H1 (cell line): Measurements from ENCODE around the gene RFT1. TPM values are rescaled to one million over a fixed set of nuclear protein-coding genes. Genes with fewer than 3 reads are reported as not detected.

Source experiments
- GABPA ChIP-seq: IDR thresholded peaks from 2 replicates; pipeline ENCODE4 v1.6.1; 2011; ENCODE audit warnings: mild to moderate bottlenecking, low read length, moderate library complexity, borderline replicate concordance; ENCODE audit not compliant: insufficient read depth
- HDAC2 ChIP-seq, 2 experiments: fragments of 300-600 bp in 1 of 2; sonication (generic) in 1 of 2; IDR thresholded peaks; 2 replicates each; pipeline ENCODE4 v1.6.1; 2011 to 2012; ENCODE audit warnings: low read depth in 2 of 2, low read length in 2 of 2, mild to moderate bottlenecking in 2 of 2, moderate library complexity in 2 of 2, borderline replicate concordance in 1 of 2, inconsistent platforms in 1 of 2
- POU5F1 ChIP-seq: IDR thresholded peaks from 2 replicates; pipeline ENCODE4 v1.6.1; 2011; ENCODE audit warnings: low read depth, mild to moderate bottlenecking, low read length, moderate library complexity
- TAF7 ChIP-seq: optimal IDR thresholded peaks from 2 replicates; pipeline ENCODE3; 2011; ENCODE audit warnings: low read depth, mild to moderate bottlenecking, inconsistent platforms, low read length, moderate library complexity, borderline replicate concordance
- polyA plus RNA-seq, 7 experiments: library from polyadenylated mRNA; depleted of rRNA in 3 of 7; stranded (reverse) in 5 of 7; unstranded in 2 of 7; fragments of >200 nt in 5 of 7; fragments of 200-250 nt in 2 of 7; gene quantifications; 1 replicate in 5 of 7; 2 replicates in 1 of 7; 4 replicates in 1 of 7; pipeline versions ENCODE4 v1.2.1 to v1.2.3, GENCODE V29; 2011 to 2013; ENCODE audit warnings: missing spikeins in 2 of 7, mixed read lengths in 2 of 7
- total RNA-seq: library from RNA; stranded (reverse); fragmentation: NEBNext Ultra II Directional; extraction: Animal tissue kit (Norgen Biotek cat#: 25700); gene quantifications from 2 replicates; pipeline ENCODE4 v1.2.1, GENCODE V29; 2021

The RFT1 gene
- total and polyA plus RNA-seq, 2 of the 8 experiments (the other 6 are each of a cell fraction or from before 2014, with no cell fraction given): 27.7 to 42.4 TPM

DNA sequence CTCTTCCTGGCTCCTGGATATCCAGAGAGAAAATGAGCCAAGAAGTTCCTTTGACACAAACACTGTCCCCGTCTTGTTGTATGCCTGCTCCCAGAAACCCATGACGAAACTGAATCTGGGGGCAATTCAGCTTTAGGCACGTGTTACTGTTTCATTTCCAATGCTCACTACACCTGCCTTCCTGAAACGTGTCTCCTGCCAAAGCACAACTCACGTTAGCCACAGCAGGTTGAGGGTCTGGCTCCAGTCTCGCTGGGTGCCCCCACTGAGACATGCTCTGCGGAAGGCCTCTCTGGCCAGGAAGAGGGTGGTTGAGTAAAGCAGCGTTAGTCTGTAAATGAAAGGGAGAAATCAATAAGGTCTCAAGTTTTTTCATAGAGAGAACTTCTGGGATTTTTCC, 6.7 kb downstream of the RFT1 start (continued):
- no peak for TF ChIP-seq GABPA
- no peak for TF ChIP-seq TAF7
- no peak for TF ChIP-seq POU5F1
- no peak for TF ChIP-seq HDAC2 (IDR thresholded peaks at IDR 0.05; ENCODE audit: borderline replicate concordance in 1 of 2, low read depth in 2 of 2, low read length in 2 of 2)
